Spleen (tissue), 7 donors: ENCODE data around the gene RTL10.

Experiments used
- CTCF ChIP-seq, 11 experiments: fragments of 200-600 bp in 7 of 11; fragments of 450-650 bp in 4 of 11; sonication (generic) in 4 of 11; IDR thresholded peaks in 8 of 11; conservative IDR thresholded peaks in 3 of 11; 1 replicate in 7 of 11; 2 replicates in 4 of 11; pipeline versions ENCODE4 v1.4.0 to v1.8.0; 2016 to 2021; ENCODE audit warnings: antibody characterized with exemption in 11 of 11, inconsistent platforms in 4 of 11, mild to moderate bottlenecking in 1 of 11
- POLR2A ChIP-seq, 3 donors: fragments of 450-650 bp; IDR thresholded peaks; one replicate each; pipeline ENCODE4 v1.5.1; 2017; ENCODE audit warnings: antibody characterized with exemption in 3 of 3, mild to moderate bottlenecking in 1 of 3
- POLR2AphosphoS5 ChIP-seq, 3 donors: sonication (generic); formaldehyde crosslinking; IDR thresholded peaks; one replicate each; pipeline ENCODE4 v1.5.1; 2017; ENCODE audit warnings: antibody characterized with exemption in 3 of 3
- donor health status: DM: no; HTN: no; CAD: no; lungs with moderate emphysema.
- donor health status: DM: no; HTN: no; CAD: no.
- donor health status: DM: no; HTN: no; CAD: no.

- TF ChIP-seq POLR2A (IDR thresholded peaks at IDR 0.05): no peak
- TF ChIP-seq CTCF (IDR thresholded peaks at IDR 0.05 in 8 of 11, conservative IDR thresholded peaks at IDR 0.05 in 3 of 11): no peak
- no peak for TF ChIP-seq POLR2AphosphoS5 (IDR thresholded peaks at IDR 0.05)
Measured at GRCh38 chr22:19871845-19872778, 17.4 kb upstream of the RTL10 start.
